Measurements from ENCODE around the gene CR1L.
"Not testable (repeated sequence)": the region's sequence is repeated elsewhere in the genome, so short reads cannot be mapped to it uniquely, and the experiment has no call there.

The CR1L gene

DNA sequence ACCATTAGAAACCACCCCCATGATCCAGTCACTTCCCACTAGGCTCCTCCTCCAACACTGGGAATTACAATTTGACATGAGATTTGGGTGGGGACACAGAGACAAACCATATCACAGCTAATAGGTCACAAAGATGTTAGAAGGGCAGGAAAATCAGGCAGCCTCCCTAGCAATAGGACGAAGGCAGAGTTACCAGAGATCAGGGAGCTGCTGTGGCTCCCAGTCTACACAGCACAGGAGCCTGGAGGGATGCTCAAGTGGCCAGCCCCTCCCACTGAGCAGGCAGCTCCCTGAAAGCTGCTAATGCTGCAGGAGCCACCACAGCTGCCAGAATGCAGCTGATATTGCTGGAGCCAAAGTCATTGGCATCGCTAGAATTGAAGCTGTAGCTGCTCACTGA, 51.0 kb downstream of the CR1L start:
- TF ChIP-seq, protein P1, sequence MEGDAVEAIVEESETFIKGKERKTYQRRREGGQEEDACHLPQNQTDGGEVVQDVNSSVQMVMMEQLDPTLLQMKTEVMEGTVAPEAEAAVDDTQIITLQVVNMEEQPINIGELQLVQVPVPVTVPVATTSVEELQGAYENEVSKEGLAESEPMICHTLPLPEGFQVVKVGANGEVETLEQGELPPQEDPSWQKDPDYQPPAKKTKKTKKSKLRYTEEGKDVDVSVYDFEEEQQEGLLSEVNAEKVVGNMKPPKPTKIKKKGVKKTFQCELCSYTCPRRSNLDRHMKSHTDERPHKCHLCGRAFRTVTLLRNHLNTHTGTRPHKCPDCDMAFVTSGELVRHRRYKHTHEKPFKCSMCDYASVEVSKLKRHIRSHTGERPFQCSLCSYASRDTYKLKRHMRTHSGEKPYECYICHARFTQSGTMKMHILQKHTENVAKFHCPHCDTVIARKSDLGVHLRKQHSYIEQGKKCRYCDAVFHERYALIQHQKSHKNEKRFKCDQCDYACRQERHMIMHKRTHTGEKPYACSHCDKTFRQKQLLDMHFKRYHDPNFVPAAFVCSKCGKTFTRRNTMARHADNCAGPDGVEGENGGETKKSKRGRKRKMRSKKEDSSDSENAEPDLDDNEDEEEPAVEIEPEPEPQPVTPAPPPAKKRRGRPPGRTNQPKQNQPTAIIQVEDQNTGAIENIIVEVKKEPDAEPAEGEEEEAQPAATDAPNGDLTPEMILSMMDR (conservative IDR thresholded peaks at IDR 0.05; ENCODE audit: control insufficient read depth, insufficient read depth, low read depth, low read length), result no peak

DNA sequence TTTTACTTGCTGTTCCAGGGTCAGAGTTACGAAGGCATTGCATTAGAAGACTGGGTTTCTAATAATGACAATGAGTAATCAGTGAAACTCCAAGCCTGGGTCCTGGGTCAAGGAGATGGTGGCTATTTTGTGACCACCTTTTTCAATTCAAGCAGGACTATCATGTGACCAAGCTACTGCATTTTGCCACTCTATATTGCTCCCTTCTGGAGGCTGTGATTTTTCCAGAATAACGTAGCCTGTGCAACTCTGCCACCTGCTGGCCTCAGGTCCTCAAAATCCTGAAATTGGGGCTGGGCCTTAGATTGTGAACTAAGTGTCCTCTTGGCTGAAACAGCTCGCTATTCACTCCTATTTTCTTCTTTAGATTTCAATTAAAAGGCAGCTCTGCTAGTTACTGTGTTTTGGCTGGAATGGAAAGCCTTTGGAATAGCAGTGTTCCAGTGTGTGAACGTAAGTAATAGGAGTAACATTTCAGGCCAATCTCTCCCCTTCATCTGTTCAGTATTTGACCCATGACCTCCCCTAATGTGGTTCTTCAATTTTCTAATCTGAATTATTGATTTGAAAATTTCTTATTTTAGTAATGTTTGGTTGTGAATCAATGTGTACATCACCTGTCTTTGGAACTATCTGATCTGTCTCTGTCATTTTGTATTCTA, 54.0 kb downstream of the CR1L start:
- TF ChIP-seq, protein P1 (conservative IDR thresholded peaks at IDR 0.05; ENCODE audit: control insufficient read depth, insufficient read depth, low read depth, low read length), result peak; percentile 63
- peak; percentile 55 for DNase-seq (ENCODE audit: low read depth)

More for the DNA sequence above, 51.0 kb downstream of the CR1L start:
- no peak overlapping the region for H3K4me3 ChIP-seq (ENCODE audit: control insufficient read depth, low read depth, low read length)
- DNase-seq (ENCODE audit: low read depth), result no peak

DNA sequence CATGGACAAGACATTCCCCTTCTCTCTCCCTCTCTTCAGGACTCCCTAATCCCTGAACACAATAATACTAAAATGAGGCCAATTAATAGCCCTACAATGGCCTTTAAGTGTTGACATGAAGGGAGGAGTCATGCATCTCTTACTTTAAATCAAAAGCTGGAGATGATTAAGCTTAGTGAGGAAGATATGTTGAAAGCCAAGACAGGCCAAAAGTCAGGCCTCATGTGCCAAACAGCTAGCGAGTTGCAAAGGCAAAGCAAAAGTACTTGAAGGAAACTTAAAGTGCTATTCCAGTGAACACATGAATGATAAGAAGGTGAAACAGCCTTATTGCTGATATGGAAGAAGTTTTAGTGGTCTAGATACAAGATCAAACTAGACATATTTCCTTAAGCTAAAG, 57.4 kb downstream of the CR1L start:
- peak; percentile 64 for DNase-seq (ENCODE audit: low read depth)
- TF ChIP-seq, protein P1 (conservative IDR thresholded peaks at IDR 0.05; ENCODE audit: control insufficient read depth, insufficient read depth, low read depth, low read length), result no peak
- H3K4me3 ChIP-seq (ENCODE audit: control insufficient read depth, low read depth, low read length), result no peak overlapping the region

More for the DNA sequence above, 54.0 kb downstream of the CR1L start:
- H3K4me3 ChIP-seq (ENCODE audit: control insufficient read depth, low read depth, low read length), result no peak overlapping the region

DNA sequence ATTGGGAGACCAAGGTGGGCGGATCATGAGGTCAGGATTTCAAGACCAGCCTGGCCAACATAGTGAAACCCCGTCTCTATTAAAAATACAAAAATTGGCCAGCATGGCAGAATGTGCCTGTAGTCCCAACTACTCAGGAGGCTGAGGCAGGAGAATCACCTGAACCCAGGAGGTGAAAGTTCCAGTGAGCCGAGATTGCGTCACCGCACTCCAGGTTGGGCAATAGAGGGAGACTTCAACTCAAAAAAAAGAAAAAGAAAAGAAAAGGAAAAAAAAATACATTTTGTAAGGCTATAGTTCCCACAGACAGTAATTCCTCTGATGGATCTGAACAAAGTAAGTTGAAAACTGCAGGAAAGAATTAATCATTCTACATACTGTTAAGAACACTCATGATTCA, 58.8 kb downstream of the CR1L start:
- DNase-seq (ENCODE audit: low read depth), result no peak
- TF ChIP-seq, protein P1 (conservative IDR thresholded peaks at IDR 0.05; ENCODE audit: control insufficient read depth, insufficient read depth, low read depth, low read length), result no peak
- H3K4me3 ChIP-seq (ENCODE audit: control insufficient read depth, low read depth, low read length), result no peak overlapping the region

DNA sequence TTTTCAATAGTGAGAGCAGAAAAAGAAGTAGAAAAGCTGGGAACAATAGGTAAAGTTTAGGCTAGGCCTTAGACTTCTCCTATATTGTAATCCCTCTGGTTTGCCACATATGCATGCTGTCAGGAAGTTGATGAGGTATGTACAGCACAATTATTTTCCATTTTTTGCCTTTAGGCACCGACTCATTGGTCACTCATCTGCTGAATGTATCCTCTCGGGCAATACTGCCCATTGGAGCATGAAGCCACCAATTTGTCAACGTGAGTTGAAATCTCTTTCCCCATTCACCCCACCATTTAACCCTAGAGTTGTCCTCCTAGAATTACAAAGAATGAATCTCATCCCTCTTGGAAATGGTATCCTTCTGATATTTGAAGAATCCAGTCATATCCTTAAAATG, 63.1 kb downstream of the CR1L start:
- DNase-seq (ENCODE audit: low read depth), result not testable (repeated sequence)

DNA sequence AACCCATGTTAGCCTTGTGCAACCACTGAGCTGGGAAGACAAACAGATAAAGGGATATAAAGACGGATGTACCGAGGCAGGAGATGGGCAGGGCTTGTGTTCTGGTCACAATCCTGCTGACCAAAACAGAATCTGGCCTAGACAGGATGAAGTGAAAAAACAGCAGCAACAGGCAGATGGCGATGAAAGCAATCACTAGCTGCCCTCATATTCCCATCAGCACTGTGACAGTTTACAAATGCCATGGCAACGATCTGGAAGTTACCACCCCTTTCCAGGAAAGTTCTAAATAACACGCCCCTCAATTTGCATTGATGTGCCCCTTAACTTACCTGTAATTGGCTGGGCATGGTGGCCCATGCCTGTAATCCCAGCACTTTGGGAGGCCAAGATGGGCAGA, 66.4 kb downstream of the CR1L start:
- peak; percentile 38 for DNase-seq (ENCODE audit: low read depth)
- H3K4me3 ChIP-seq (ENCODE audit: control insufficient read depth, low read depth, low read length), result no peak overlapping the region
- TF ChIP-seq, protein P1 (conservative IDR thresholded peaks at IDR 0.05; ENCODE audit: control insufficient read depth, insufficient read depth, low read depth, low read length), result peak; percentile 1

More for the DNA sequence above, 63.1 kb downstream of the CR1L start:
- not testable (repeated sequence) for H3K4me3 ChIP-seq (ENCODE audit: control insufficient read depth, low read depth, low read length)

DNA sequence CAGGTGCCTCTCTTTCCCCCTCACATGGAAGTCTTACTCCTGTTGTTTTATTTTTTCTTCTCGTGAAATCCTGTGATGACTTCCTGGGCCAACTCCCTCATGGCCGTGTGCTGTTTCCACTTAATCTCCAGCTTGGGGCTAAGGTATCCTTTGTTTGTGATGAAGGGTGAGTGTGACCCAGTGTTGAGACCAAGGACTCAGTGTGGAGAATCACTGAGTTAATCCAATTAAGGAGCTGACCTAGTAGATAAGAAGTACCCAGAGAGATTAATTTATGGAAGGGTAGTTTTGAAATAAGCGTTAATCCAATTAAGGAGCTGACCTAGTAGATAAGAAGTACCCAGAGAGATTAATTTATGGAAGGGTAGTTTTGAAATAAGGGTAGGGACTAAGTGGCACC, 67.8 kb downstream of the CR1L start:
- not testable (repeated sequence) for DNase-seq (ENCODE audit: low read depth); H3K4me3 ChIP-seq (ENCODE audit: control insufficient read depth, low read depth, low read length)

DNA sequence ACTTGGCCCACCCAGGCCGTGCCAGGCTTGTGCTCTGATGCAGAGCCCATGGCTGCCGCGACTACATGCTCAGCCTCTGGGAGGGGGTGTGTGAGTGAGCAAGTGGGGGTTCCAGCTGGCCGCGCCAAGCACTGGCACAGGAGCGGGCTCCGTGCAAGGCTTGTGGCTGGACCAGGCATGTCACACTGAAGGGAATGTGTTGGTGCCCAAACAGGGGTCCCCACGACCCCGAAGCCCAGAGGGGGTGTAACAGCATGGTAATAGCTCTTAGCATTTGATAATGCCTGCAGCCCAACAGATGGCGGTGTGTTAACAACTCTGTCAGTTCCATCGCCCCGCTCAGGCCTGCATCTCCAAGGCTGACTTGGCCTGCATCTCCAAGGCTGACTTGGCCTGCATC, 68.6 kb downstream of the CR1L start:
- no peak for DNase-seq (ENCODE audit: low read depth)
- TF ChIP-seq, protein P1 (conservative IDR thresholded peaks at IDR 0.05; ENCODE audit: control insufficient read depth, insufficient read depth, low read depth, low read length), result no peak
- H3K4me3 ChIP-seq (ENCODE audit: control insufficient read depth, low read depth, low read length), result no peak overlapping the region
